ENCODE results near the gene CDH4. TPM values are rescaled to one million over a fixed set of nuclear protein-coding genes. Genes with fewer than 3 reads are reported as not detected.
A peak's percentile ranks its signal among the peaks of the same experiment; 100 is the strongest.

The CDH4 gene
- total RNA-seq, 1 experiment from 2014 or later: 5.3 TPM

- TF ChIP-seq CREB1 (CRISPR knock-in tag; IDR thresholded peaks at IDR 0.05): 0 out of 2 replicates have a peak, but pooled peaks have one; percentile 37
These were observed 356.4 kb downstream of the CDH4 start (continued) for GRCh38 chr20:61608275-61609085.

- POLR2A ChIA-PET: no interaction called here
- H3K4me3 Mint-ChIP-seq: no peak overlapping the region
- no peak for TF ChIP-seq SMAD4 (CRISPR knock-in tag; IDR thresholded peaks at IDR 0.05)
- TF ChIP-seq NFE2L1 (CRISPR knock-in tag; IDR thresholded peaks at IDR 0.05): no peak
- TF ChIP-seq FOXP1 (CRISPR knock-in tag; IDR thresholded peaks at IDR 0.05; ENCODE audit: borderline replicate concordance): no peak
- TF ChIP-seq SP1 (CRISPR knock-in tag; conservative IDR thresholded peaks at IDR 0.05): no peak
- no peak for TF ChIP-seq E2F1 (CRISPR knock-in tag; IDR thresholded peaks at IDR 0.05)
- no peak for TF ChIP-seq TEAD4 (CRISPR knock-in tag; IDR thresholded peaks at IDR 0.05)
- no peak for TF ChIP-seq HMGA2 (CRISPR knock-in tag; IDR thresholded peaks at IDR 0.05)
- TF ChIP-seq ETV6 (CRISPR knock-in tag; IDR thresholded peaks at IDR 0.05): no peak
- no peak for TF ChIP-seq CBFB (CRISPR knock-in tag; IDR thresholded peaks at IDR 0.05; ENCODE audit: low read depth)
- no peak for TF ChIP-seq IRF1 (CRISPR knock-in tag; IDR thresholded peaks at IDR 0.05)
- TF ChIP-seq RELA (CRISPR knock-in tag; IDR thresholded peaks at IDR 0.05; ENCODE audit: borderline replicate concordance): no peak
- no peak for TF ChIP-seq PRRX2 (CRISPR knock-in tag; IDR thresholded peaks at IDR 0.05)
- no peak for TF ChIP-seq FOXK1 (CRISPR knock-in tag; IDR thresholded peaks at IDR 0.05)
- TF ChIP-seq ATF2 (CRISPR knock-in tag; IDR thresholded peaks at IDR 0.05; ENCODE audit: borderline replicate concordance, low read depth): no peak
- TF ChIP-seq NR3C1 (CRISPR knock-in tag; conservative IDR thresholded peaks at IDR 0.05; ENCODE audit: low read depth): no peak
- TF ChIP-seq PRDM15 (CRISPR knock-in tag; IDR thresholded peaks at IDR 0.05): no peak
- no peak for TF ChIP-seq ZMAT4 (CRISPR knock-in tag; IDR thresholded peaks at IDR 0.05)
- no peak for TF ChIP-seq NR1H2 (CRISPR knock-in tag; IDR thresholded peaks at IDR 0.05)
- TF ChIP-seq CTCF (IDR thresholded peaks at IDR 0.05): no peak
- TF ChIP-seq ESRRA (CRISPR knock-in tag; IDR thresholded peaks at IDR 0.05; ENCODE audit: borderline replicate concordance): no peak
- peaks cover 68% of the 10 kb centered on the region for H3K27me3 Mint-ChIP-seq (ENCODE audit: low read depth)
- H3K36me3 Mint-ChIP-seq: peaks cover 11% of the 10 kb centered on the region
- peaks cover 26% of the 10 kb centered on the region for H3K9me3 Mint-ChIP-seq
- H3K4me1 Mint-ChIP-seq: no peaks in the 10 kb centered on the region
- ATAC-seq (no peak), DNase-seq (ENCODE audit: low spot score) (no peak)
- CTCF ChIA-PET: interaction anchor here (0.5 kb wide), 1 partner anchor 63 kb away, joined by 3 read pairs; no protein-coding TSS in a partner anchor
- no peak overlapping the region for H3K27ac Mint-ChIP-seq
These were observed 357.4 kb downstream of the CDH4 start for GRCh38 chr20:61609461-61609860.
